Chondrocyte (in vitro differentiated cells): Measurements from ENCODE around the gene MRGPRE. TPM values are rescaled to one million over a fixed set of nuclear protein-coding genes. Genes with fewer than 3 reads are reported as not detected.

ENCODE experiments used
- DNase-seq: peaks from one replicate; pipeline ENCODE4 v3.0.0; 2021; ENCODE audit warnings: mixed read lengths, low spot score
- H3K27ac Mint-ChIP-seq: one replicate; pipeline ENCODE4 v1.8.0; 2021; ENCODE audit warnings: mild to moderate bottlenecking, moderate library complexity, mixed read lengths; ENCODE audit not compliant: unreplicated experiment
- H3K27me3 Mint-ChIP-seq: 2 replicates; pipeline ENCODE4 v1.8.0; 2021; ENCODE audit warnings: low read depth, mixed read lengths
- H3K36me3 Mint-ChIP-seq: 2 replicates; pipeline ENCODE4 v1.8.0; 2021; ENCODE audit warnings: low read depth, mixed read lengths
- H3K4me1 Mint-ChIP-seq: 2 replicates; pipeline ENCODE4 v1.8.0; 2021; ENCODE audit warnings: low read depth, mild to moderate bottlenecking, mixed read lengths
- H3K4me3 Mint-ChIP-seq: one replicate; pipeline ENCODE4 v1.8.0; 2021; ENCODE audit warnings: mild to moderate bottlenecking, moderate library complexity, mixed read lengths; ENCODE audit not compliant: unreplicated experiment
- H3K9me3 Mint-ChIP-seq: 2 replicates; pipeline ENCODE4 v1.8.0; 2021; ENCODE audit warnings: low read depth, mixed read lengths
- total RNA-seq: library from RNA; stranded (reverse); gene quantifications from 3 replicates; pipeline ENCODE4 v1.2.1, GENCODE V29; 2021
- TF ChIP-seq, protein P1 (sequence below): fragments of 200-600 bp; sonication (generic); IDR thresholded peaks from 2 replicates; pipeline ENCODE4 v1.5.0; 2021; ENCODE audit warnings: antibody characterized with exemption, mild to moderate bottlenecking, moderate library complexity

The MRGPRE gene
- total RNA-seq, 1 donor from 2014 or later, result not detected

DNA sequence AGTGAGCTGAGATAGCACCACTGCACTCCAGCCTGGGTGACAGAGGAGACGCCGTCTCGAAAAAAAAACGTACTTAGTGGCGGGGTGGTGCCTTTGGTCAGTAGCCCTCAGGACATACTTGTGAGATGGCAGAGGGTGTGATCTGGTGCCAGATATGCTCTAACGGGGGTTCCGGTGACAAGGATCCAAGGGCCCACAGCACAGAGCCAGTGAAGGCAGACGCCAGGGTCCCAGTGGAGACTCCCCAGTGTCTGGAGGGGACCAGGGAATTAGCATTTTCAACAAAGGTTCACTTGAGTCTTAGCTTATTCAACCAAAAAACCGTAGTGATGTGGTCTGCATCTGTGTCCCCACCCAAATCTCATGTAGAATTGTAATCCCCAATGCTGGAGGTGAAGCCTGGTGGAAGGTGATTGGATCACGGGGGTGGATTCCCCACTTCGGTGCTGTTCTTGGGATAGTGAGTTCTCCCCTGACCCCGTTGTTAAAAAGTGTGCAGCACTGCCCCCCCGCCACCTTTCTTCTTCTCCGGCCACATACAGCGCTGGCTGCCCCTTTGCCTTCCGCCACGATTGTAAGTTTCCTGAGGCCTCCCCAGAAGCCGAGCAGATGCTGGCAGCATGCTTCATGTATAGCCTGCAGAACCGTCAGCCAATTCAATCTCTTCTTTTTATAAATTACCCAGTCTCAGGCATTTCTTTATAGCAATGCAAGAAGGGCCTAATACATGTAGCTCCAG lies 40.5 kb downstream of the MRGPRE start:
- H3K36me3 Mint-ChIP-seq, result no peaks in the 10 kb centered on the region
- TF ChIP-seq, protein P1, sequence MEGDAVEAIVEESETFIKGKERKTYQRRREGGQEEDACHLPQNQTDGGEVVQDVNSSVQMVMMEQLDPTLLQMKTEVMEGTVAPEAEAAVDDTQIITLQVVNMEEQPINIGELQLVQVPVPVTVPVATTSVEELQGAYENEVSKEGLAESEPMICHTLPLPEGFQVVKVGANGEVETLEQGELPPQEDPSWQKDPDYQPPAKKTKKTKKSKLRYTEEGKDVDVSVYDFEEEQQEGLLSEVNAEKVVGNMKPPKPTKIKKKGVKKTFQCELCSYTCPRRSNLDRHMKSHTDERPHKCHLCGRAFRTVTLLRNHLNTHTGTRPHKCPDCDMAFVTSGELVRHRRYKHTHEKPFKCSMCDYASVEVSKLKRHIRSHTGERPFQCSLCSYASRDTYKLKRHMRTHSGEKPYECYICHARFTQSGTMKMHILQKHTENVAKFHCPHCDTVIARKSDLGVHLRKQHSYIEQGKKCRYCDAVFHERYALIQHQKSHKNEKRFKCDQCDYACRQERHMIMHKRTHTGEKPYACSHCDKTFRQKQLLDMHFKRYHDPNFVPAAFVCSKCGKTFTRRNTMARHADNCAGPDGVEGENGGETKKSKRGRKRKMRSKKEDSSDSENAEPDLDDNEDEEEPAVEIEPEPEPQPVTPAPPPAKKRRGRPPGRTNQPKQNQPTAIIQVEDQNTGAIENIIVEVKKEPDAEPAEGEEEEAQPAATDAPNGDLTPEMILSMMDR, result no peak
- H3K27me3 Mint-ChIP-seq, result no peaks in the 10 kb centered on the region
- DNase-seq, result no peak
- H3K9me3 Mint-ChIP-seq, result no peaks in the 10 kb centered on the region
- H3K4me3 Mint-ChIP-seq, result no peak overlapping the region
- no peak overlapping the region for H3K27ac Mint-ChIP-seq
- no peaks in the 10 kb centered on the region for H3K4me1 Mint-ChIP-seq

GRCh38 chr11:3190600-3190999 lies 41.6 kb downstream of the MRGPRE start:
- Mint-ChIP-seq H3K36me3 (no peaks in the 10 kb centered on the region), H3K27me3 (no peaks in the 10 kb centered on the region), H3K4me1 (no peaks in the 10 kb centered on the region), H3K4me3 (no peak overlapping the region), H3K9me3 (no peaks in the 10 kb centered on the region), H3K27ac (no peak overlapping the region)
- TF ChIP-seq, protein P1, result no peak
- DNase-seq, result no peak

GRCh38 chr11:3189886-3190583 lies 42.2 kb downstream of the MRGPRE start:
- H3K4me1 Mint-ChIP-seq, result no peaks in the 10 kb centered on the region
- DNase-seq, result no peak
- no peaks in the 10 kb centered on the region for H3K36me3 Mint-ChIP-seq
- H3K9me3 Mint-ChIP-seq, result no peaks in the 10 kb centered on the region
- TF ChIP-seq, protein P1, result no peak
- no peak overlapping the region for H3K27ac Mint-ChIP-seq
- H3K4me3 Mint-ChIP-seq, result no peak overlapping the region
- peaks cover 2% of the 10 kb centered on the region for H3K27me3 Mint-ChIP-seq

- no peak overlapping the region for H3K27ac Mint-ChIP-seq
- no peaks in the 10 kb centered on the region for H3K36me3 Mint-ChIP-seq
- TF ChIP-seq, protein P1, result no peak
- H3K4me3 Mint-ChIP-seq, result no peak overlapping the region
- DNase-seq, result no peak
- no peaks in the 10 kb centered on the region for H3K9me3 Mint-ChIP-seq
- H3K27me3 Mint-ChIP-seq, result peaks cover 2% of the 10 kb centered on the region
- no peaks in the 10 kb centered on the region for H3K4me1 Mint-ChIP-seq
Observed at GRCh38 chr11:3189196-3189843, 42.9 kb downstream of the MRGPRE start.

- H3K27ac Mint-ChIP-seq, result no peak overlapping the region
- TF ChIP-seq, protein P1, result no peak
- H3K4me3 Mint-ChIP-seq, result no peak overlapping the region
- DNase-seq, result no peak
- H3K9me3 Mint-ChIP-seq, result no peaks in the 10 kb centered on the region
- H3K4me1 Mint-ChIP-seq, result no peaks in the 10 kb centered on the region
- peaks cover 2% of the 10 kb centered on the region for H3K27me3 Mint-ChIP-seq
- no peaks in the 10 kb centered on the region for H3K36me3 Mint-ChIP-seq
Observed at GRCh38 chr11:3188496-3189195, 43.6 kb downstream of the MRGPRE start.
